Activated naive CD4-positive, alpha-beta T cell (primary cell): ENCODE measurements around the gene N4BP2.

ENCODE experiments used
- DNase-seq, 4 experiments: peaks; one replicate each; lab custom pipeline; 2025; lab: John Stamatoyannopoulos, UW

Gene N4BP2

DNA sequence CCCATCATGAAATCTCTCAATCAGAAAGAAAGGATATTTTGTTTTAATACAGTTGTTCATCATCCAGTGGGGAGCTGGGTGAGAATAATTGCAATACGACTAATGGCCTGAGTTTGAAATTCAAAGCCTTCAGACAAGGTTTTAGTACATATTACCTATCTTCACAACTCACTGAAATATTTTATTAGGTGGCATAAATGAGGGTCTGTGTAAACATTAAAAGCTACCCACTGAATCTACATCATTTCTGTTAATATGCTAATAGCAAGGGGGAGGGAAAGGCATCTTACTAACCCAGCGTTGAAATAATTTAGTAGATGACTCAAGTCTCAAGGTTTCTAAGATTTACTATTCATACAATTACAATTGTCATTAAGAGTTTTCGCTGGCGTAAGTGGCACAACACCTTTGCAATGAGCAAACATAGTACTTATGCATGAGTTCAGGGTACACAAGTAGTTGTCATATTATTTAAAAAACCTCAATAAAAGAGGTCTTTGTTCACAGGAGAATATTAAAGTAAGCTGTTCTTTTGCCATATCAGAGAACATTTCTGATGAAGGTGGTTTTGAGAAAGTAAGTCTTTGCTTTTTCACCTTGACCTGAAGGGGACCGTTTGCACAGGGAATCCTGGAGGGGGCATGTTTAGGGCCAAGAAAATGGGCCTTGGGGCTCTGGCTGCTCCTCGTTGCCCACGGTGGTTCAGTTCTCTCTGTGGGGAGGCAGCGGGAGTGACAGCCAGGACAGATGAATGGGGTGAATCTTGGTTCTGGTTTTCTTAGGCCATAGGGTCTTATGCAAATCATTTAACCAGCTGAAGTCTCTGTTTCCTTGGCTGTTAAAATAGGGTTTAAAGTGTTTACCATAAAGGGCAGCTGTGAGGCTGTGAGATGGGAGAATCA lies 135.7 kb downstream of the N4BP2 start:
- no peak for DNase-seq

DNA sequence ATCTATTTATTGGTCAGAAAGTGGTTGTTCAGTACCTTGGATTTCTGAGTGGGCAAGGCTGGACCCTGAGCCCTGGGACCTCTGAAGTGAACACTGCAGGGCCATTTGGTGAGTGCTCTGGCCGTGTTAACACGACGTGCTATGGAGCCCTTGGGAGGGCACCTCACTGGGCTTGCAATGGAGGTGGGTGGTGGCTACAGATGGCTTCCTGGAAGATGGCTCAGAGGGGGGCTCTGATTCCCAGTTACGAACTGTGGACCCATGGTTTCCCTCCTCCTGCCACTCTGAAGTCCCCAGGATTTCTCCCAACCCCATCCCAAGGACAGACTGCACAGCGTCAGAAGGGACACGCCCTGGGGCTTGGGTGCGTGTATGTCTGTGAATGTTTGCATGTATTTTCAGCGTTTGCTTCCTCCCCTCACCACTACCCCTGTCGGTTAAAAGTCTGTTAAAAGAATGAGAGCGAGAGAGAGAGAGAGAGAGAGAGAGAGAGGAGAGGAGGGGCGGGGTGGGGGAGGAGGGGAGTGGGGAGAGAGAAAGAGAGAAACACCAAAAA lies 136.4 kb downstream of the N4BP2 start:
- DNase-seq = peak in 1 of 4 experiments; percentile 37

DNA sequence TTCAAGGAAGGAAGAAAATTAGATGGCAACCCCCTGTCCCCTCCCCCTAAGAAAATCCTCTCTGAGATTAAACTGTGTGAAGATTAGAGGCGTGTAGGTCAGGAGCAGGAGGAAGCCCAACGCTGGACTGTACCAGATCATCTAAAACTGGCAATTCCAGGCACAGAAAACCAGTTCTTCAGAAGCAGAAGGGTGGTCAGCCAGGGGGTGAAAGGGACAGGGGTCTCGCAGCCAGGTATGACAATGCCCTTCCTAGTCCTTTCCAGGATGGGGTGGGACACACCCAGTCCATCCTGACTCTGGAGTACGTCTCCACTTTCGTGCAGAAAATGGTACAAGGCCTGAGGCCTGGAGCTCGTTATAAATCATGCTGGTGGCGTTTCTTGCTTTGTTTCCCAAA lies 136.9 kb downstream of the N4BP2 start:
- no peak for DNase-seq

DNA sequence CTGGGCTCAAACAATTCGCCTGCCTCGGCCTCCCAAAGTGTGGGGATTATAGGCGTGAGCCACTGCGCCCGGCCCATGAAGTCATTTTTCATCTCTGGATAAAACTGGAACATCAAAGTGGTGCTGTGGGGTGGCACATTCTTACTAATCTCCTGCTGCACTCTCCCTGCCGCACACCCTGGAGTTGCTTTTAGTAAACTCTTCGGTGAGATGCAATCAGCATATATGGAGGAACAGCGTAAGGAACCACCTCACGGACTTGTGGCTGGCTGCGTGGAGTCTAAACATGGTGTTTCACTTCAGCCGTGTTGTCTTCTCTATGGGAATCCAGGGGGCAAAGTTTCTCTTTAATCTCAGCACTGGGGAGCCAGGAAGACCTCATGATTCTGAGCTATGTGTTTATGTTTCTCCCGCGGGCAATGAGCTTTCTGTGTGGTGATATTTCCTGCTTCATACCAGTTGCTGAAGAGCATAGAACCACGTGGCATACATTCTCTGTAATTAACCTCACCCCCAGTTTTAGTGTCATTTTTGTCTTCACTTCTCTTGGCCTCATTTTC lies 138.0 kb downstream of the N4BP2 start:
- DNase-seq = peak in 1 of 4 experiments; percentile 18

DNA sequence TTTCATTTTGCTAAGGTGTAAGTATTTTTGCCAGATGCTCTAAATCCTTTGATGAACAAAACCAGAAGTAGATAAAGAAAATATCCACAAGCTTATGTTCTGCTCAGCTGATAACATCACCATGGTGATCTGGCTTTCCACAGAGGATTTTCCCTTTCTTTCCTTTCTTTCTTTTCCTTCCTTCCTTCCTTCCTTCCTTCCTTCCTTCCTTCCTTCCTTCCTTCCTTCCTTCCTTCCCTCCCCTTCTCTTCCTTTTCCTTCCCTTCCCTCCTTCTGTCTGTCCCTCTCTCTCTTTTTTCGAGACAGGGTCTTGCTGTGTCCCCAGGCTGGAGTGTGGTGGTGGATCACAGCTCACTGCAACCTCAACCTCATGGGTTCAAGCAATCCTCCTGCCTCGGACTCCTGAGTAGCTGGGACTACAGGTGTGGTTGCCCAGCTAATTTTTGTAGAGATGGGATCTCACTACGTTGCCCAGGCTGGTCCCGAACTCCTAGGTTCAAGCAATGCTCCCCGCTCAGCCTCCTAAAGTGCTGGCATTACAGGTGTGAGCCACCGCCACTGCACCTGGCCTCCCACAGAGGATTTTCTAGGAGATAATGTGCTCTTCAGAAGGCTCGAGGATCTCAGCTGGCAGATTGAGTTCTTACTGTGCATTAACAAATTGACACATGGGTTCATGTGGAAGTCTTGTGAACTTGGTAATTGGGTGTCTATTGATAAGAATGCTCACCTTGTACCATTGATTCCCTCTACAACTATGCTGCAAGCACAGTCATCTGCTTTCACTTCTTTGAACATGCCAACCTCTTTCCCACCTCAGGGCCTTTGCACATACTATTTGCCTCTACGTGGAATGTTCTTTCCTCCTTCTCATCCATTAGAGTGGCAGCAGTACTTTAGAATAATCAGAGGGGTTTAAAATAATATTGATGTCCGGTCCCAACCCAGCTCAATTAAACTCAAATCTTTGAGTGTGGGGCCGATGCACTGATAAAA lies 138.8 kb downstream of the N4BP2 start:
- DNase-seq = no peak

DNA sequence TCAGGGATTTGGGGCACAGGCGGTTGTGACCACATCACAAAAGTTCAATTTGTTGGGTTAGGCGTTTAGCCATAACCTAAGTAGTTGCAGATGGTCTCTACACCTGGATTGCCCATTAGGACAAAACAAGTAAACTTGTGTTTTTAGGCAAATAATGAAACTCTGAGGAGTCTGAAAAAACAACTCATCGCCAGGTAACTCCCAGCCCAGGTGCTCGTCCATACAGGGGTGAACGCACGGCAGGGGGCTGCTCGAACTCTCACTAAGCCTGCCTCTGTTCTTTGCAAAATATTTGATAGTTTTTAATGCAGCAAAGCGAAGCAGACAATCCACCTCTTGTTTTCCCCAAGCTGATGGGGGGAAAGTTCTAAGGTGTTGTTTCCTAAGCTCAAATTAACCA lies 139.6 kb downstream of the N4BP2 start:
- DNase-seq = no peak

DNA sequence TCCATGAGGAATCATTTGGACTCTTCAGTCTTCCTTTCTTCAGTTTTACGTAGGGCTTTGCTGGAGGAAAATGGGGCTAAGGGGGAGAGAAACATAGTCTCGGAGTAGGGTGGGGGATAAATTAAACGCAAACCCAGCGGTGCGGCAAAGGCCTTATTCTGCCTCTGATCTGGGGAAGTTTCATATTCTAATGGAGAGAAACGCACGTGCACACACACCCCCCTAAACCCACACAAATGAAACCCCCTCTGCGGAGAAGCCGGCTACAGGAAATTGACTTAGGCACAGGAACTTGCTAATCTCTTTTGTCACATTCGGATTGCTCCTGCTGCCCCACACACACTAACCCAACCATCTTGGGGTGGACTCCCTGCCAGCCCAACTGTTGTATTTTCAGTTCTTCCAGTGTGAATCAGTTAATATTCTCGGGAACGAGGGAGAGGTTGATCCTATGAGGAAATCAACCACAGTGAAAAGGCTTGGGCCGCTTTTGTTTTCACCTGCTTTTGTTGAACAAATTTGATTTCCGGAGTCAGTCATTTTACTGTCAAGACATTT lies 140.2 kb downstream of the N4BP2 start, which contains the start of gene RHOH:
Gene RHOH (plus strand): TSS at position 308 of the 558 bp plus-strand sequence. CDS start 46,356 bp downstream, outside the sequence.
- DNase-seq = peak; percentile 26 to 52 (median 39)

DNA sequence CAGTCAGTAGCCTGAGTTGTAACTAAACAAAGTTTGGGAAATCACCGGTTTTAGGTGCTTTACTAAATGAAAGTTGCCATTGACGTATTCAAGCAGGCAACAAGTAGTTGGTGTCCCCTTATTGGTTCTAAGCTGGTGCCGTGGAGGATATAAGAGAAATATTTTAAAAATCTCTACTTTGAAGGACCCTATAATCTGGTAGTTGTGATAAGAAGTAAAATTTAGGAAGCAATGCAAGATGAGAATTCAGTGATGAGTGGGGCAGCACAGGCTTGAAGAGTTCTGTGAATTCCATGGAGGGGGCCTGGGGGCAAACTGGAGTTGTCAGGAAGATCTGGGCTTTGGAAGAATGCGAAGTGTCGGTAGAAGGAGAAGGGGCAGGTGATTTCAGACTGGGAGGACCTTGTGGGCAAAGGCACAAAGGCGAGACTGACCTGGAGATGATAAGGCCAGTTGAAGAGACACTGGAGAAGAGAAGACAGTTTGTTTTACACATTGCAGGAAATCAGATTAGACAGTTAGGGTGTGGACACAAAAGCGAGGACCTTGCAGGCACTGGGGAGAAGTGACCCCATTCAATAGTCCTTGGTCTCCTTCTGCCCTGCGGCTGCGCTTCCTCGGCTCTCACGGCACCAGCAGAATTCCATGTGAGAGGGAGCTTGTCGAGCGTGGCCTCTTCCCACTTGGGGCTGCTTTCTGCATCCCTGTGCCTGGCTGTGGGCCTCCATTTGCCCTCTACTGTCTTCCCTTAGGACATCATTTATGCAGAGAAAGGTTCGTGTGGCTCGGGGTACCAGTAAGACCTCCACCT lies 141.4 kb downstream of the N4BP2 start:
- DNase-seq = no peak

DNA sequence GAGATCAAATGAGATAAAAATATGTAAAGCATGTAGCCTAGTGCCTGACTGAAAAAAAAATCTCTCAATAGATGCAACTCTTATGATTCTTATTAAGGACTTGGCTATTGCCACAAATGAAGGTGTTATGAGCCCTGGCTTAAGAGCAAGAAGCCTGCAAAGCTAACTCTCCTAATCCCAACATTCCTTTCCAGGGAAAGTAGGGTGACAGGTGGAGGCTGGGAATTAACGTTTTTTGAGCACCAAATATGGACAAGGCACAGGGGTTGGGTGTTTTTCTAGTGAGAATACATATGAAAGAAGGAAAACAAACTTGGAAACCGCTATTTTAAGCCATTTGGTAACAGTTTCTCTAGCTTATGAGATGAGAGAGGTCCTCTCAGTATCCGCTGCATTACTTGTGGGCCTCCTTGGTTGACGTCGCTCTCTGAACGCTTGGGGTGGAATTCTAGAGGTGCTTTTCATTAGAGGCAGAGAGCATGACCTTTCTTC lies 142.6 kb downstream of the N4BP2 start:
- no peak for DNase-seq

DNA sequence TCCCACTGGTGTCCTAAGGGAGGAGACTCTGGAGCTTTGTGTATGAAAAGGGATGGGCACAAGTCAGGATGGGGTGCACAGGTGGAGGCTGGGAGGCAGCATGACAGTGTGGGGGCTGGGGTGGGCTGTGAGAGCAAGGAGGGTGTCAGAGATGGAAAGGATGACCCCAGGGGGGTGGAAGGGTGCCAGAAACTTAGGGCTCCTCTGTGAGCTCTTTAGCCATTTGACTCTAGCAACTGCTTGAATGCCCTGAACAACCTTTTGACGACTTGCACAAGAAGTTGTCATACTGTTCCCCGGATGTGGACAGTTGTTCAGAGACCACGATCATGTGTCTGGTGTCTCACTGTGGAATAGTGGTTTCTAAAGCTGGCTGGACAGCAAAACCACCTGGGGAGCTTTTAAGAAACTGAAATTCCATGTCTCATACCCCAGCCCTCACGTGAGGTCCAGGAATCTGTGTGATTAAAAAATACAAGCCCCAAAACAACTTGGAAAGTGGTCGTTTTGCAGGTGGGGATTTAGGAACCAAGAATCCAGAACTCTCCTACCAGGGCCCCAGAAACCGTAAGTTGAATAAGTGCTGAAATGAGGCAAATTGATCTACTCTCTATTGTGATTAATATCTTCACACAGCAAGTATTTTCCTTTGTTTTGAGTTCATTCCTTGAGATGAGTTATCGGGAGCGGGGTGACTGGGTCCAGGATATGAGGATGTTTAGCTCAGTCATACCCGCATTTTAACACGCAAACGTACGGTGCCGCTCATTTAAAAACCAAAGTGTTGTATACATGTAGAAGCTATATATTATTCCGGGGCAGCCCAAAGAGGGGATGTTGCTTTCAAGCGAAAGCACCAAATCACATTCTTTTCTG lies 143.6 kb downstream of the N4BP2 start:
- DNase-seq = peak in 2 of 4 experiments; percentile 10 to 29

DNA sequence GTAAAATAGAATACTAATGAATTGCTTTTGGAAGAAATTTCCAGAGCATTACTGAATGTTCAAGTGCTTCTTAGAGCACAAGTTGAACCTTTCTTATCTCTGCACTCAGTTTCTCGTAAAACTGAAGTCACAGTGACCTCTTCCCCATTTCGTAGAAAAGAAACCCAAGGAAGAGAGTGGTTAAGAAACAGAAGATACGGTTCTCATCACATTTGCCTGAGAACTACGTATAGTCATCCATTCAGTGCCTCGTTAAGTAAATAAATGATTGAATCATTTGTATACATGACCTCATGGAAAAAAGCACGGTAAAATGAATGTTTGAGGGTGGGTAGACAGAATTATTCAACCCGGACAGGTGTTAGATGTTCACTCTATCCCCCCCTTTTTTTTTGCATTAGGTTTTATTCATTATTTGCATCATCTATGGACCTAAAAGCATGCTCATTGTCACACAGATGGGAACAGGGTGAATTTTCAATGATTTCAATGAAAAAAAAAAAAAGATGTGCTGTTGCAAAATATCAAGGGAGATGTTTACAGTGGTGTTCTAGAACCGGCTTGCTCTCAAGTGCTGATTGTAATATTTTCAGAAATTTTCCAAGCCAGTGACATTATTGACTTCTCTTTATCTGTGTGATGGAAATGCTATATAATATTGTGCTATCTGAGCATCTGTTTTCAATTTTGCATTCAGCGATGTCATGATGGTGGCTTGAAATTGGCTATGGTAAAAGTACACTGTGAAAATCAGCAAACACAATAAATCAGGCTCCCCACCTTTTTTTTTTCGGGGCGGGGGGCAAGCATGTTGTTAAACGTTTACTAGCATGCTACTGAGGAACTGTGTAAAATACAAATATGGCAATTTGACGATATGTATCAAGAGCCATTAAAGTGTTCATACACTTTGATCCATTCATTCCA lies 144.5 kb downstream of the N4BP2 start:
- DNase-seq = no peak

DNA sequence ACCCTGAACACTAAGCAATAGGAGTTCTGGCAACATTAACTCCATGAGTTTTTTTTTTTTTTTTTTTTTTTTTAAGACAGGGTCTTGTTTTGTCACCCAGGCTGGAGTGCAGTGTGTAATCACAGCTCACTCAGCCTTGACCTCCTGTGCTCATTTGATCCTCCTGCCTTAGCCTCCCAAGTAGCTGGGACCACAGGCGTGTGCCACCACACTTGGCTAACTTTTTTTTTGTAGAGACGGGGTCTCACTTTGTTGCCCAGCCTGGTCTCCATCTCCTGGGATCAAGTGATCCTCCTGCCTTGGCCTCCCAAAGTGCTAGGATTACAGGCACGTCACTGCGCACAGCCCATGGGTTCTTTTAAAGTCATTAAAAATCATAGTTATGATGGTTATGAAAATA lies 145.2 kb downstream of the N4BP2 start:
- no peak for DNase-seq

DNA sequence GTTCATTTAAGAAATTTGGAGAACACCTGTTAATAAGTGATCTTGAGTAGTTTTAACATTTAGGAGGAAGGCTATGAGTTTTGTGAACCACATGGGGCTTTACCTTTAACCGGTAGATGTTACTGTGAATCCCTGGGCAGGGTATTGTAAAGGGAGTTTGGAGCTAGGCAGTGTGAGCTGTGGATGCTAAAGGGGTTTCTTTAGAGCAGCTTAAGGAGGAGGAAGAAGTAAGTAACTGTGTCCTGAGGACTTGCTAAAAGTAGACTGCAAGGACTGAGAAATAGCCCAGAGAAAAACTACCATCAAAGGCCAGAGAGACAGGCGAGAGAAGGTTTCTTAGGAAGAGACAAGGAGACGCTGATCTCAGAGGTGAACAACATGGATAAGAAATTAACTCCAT lies 145.8 kb downstream of the N4BP2 start:
- DNase-seq = no peak

DNA sequence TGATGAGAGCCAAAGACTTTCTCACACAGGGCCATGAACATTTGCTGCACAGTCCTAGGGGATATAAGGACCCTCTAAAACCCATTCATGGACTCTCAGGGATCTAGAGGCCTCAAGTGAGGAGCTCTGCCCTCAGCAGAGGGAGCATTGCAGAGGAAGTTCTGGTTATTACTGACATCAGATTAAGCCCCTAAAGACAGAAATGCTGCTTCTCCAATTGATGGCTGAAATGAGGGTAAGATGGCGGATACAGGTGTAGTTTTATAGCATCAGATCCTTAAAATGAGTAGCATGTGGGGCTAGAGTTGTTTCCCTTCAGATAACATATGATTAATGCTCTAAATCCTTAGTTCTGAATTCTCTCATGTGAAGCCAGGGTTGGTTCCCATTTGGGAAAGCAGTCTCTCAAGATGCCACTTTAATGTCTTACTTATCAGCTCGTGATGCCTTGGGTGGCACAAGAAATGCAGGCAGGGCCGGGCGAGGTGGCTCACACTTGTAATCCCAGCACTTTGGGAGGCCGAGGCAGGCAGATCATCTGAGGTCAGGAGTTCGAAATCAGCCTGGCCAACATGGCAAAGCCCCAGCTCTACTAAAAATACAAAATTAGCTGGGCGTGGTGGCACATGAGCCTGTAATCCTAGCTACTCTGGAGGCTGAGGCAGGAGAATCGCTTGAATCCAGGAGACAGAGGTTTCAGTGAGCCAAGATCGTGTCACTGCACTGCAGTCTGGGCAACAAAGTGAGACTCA lies 148.0 kb downstream of the N4BP2 start:
- no peak for DNase-seq

DNA sequence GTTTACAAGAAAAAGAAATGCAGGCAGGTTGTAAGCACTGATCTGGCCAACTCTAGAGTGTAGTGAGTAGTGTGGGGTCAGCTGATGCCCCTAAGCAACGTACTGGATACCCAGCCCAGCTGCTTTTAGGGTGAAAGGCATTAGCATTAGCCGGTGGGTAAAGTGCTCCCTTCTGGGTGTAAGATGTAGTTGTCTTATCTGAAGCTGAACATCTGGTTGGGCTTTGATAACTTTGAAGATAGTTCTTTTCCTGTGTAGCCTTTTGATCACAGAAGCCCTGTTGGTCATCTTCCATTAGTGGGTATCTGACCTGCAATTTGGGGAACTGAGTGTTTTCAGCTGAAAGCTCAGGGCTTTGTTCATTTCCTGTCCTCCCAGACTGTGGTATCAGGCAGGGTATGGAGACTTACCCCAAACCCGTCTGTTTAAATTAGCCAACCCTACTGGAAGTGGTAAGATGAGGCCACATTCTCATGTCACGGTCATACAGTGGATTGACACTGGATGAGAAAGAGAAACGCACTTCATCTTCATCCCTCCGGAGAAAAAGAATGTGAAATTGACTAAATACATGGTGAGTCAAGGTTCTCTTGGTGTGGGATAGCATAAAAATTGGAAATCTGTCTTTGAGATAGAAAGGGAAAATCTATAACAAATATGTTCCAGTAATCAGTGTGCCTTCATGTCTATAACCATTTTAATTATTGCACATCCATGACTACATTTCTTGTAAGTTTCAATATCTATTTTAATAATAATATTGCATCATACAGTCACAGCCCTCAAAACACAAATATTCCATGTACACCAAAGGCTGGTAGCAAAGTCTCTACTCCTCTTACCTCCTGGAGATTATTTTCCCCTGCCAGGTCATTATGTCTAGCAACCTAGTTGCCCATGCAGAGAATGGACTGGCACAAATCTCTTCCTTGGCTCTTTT lies 148.9 kb downstream of the N4BP2 start:
- no peak for DNase-seq

DNA sequence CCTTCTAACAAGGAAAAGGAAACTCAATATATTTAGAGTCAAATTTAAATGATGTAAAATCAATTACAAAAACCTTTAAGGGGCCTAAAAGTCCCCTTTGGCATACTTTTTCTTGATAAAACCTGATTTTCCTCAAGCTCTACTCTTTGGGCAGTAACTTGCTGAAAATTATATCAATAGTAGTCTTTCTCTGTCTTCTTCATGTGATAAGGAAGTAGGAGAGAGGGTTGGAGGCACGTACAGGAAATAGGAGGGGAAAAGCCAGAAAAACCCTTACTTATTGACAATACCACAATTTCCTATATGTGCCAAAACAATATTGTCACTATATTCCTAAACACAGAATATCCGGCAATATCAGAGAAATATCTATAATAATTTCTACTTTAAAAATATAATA lies 149.8 kb downstream of the N4BP2 start:
- DNase-seq = no peak
